H1 (cell line): ENCODE measurements around the gene SLC27A4. TPM values are rescaled to one million over a fixed set of nuclear protein-coding genes. Genes with fewer than 3 reads are reported as not detected.

Experiments used
- CEBPB ChIP-seq: IDR thresholded peaks from 2 replicates; pipeline ENCODE4 v1.6.1; 2012; ENCODE audit warnings: low read depth, low read length
- EGR1 ChIP-seq: IDR thresholded peaks from 2 replicates; pipeline ENCODE4 v1.6.1; 2011; ENCODE audit warnings: low read depth, low read length, borderline replicate concordance
- SAP30 ChIP-seq: fragments of 300-600 bp; sonication (generic); IDR thresholded peaks from 2 replicates; pipeline ENCODE4 v1.7.1; 2012; ENCODE audit warnings: low read length, moderate library complexity, mild to moderate bottlenecking, inconsistent platforms; ENCODE audit not compliant: insufficient read depth, insufficient replicate concordance
- TBP ChIP-seq: IDR thresholded peaks from 2 replicates; pipeline ENCODE4 v1.6.1; 2011; ENCODE audit warnings: low read depth, low read length, improper control_type of control experiment
- polyA plus RNA-seq, 7 experiments: library from polyadenylated mRNA; depleted of rRNA in 3 of 7; stranded (reverse) in 5 of 7; unstranded in 2 of 7; fragments of >200 nt in 5 of 7; fragments of 200-250 nt in 2 of 7; gene quantifications; 1 replicate in 5 of 7; 2 replicates in 1 of 7; 4 replicates in 1 of 7; pipeline versions ENCODE4 v1.2.1 to v1.2.3, GENCODE V29; 2011 to 2013; ENCODE audit warnings: missing spikeins in 2 of 7, mixed read lengths in 2 of 7
- total RNA-seq: library from RNA; stranded (reverse); fragmentation: NEBNext Ultra II Directional; extraction: Animal tissue kit (Norgen Biotek cat#: 25700); gene quantifications from 2 replicates; pipeline ENCODE4 v1.2.1, GENCODE V29; 2021
- TF ChIP-seq, protein P1 (sequence below): fragments of 300-600 bp; sonication (generic); IDR thresholded peaks from 2 replicates; pipeline ENCODE4 v1.7.1; 2012; ENCODE audit warnings: low read length, moderate library complexity, mild to moderate bottlenecking, inconsistent platforms; ENCODE audit not compliant: insufficient replicate concordance
- TF ChIP-seq, protein P2 (sequence below): IDR thresholded peaks from 2 replicates; pipeline ENCODE4 v1.6.1; 2012; ENCODE audit warnings: low read length, inconsistent platforms
- TF ChIP-seq, protein P3 (sequence below): IDR thresholded peaks from 2 replicates; pipeline ENCODE4 v1.6.1; 2011; ENCODE audit warnings: low read depth, mild to moderate bottlenecking, low read length; ENCODE audit not compliant: insufficient read depth

The SLC27A4 gene
- total and polyA plus RNA-seq, 2 of the 8 experiments (the other 6 are each of a cell fraction or from before 2014, with no cell fraction given) = 14.9 to 20.5 TPM

DNA sequence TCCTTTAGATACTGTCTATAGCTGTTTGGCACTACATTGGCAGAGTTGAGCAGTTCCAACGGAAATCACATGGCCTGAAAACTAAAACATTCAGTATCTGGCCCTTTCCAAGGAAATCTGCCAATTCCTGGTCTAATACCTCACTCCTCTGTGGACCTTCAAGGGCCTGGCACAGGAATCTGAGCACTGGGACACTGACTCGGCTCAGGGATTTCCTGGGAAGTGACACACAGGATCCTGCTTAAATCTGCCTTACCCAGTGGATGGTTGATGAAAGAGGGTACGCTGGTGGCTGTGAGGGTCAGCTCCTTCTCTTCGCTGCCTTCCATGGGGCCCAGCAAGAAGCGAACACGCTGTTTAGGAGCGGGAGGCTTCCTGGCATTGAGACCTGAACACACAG lies 19.0 kb upstream of the SLC27A4 start (continued):
- TF ChIP-seq, protein P1, sequence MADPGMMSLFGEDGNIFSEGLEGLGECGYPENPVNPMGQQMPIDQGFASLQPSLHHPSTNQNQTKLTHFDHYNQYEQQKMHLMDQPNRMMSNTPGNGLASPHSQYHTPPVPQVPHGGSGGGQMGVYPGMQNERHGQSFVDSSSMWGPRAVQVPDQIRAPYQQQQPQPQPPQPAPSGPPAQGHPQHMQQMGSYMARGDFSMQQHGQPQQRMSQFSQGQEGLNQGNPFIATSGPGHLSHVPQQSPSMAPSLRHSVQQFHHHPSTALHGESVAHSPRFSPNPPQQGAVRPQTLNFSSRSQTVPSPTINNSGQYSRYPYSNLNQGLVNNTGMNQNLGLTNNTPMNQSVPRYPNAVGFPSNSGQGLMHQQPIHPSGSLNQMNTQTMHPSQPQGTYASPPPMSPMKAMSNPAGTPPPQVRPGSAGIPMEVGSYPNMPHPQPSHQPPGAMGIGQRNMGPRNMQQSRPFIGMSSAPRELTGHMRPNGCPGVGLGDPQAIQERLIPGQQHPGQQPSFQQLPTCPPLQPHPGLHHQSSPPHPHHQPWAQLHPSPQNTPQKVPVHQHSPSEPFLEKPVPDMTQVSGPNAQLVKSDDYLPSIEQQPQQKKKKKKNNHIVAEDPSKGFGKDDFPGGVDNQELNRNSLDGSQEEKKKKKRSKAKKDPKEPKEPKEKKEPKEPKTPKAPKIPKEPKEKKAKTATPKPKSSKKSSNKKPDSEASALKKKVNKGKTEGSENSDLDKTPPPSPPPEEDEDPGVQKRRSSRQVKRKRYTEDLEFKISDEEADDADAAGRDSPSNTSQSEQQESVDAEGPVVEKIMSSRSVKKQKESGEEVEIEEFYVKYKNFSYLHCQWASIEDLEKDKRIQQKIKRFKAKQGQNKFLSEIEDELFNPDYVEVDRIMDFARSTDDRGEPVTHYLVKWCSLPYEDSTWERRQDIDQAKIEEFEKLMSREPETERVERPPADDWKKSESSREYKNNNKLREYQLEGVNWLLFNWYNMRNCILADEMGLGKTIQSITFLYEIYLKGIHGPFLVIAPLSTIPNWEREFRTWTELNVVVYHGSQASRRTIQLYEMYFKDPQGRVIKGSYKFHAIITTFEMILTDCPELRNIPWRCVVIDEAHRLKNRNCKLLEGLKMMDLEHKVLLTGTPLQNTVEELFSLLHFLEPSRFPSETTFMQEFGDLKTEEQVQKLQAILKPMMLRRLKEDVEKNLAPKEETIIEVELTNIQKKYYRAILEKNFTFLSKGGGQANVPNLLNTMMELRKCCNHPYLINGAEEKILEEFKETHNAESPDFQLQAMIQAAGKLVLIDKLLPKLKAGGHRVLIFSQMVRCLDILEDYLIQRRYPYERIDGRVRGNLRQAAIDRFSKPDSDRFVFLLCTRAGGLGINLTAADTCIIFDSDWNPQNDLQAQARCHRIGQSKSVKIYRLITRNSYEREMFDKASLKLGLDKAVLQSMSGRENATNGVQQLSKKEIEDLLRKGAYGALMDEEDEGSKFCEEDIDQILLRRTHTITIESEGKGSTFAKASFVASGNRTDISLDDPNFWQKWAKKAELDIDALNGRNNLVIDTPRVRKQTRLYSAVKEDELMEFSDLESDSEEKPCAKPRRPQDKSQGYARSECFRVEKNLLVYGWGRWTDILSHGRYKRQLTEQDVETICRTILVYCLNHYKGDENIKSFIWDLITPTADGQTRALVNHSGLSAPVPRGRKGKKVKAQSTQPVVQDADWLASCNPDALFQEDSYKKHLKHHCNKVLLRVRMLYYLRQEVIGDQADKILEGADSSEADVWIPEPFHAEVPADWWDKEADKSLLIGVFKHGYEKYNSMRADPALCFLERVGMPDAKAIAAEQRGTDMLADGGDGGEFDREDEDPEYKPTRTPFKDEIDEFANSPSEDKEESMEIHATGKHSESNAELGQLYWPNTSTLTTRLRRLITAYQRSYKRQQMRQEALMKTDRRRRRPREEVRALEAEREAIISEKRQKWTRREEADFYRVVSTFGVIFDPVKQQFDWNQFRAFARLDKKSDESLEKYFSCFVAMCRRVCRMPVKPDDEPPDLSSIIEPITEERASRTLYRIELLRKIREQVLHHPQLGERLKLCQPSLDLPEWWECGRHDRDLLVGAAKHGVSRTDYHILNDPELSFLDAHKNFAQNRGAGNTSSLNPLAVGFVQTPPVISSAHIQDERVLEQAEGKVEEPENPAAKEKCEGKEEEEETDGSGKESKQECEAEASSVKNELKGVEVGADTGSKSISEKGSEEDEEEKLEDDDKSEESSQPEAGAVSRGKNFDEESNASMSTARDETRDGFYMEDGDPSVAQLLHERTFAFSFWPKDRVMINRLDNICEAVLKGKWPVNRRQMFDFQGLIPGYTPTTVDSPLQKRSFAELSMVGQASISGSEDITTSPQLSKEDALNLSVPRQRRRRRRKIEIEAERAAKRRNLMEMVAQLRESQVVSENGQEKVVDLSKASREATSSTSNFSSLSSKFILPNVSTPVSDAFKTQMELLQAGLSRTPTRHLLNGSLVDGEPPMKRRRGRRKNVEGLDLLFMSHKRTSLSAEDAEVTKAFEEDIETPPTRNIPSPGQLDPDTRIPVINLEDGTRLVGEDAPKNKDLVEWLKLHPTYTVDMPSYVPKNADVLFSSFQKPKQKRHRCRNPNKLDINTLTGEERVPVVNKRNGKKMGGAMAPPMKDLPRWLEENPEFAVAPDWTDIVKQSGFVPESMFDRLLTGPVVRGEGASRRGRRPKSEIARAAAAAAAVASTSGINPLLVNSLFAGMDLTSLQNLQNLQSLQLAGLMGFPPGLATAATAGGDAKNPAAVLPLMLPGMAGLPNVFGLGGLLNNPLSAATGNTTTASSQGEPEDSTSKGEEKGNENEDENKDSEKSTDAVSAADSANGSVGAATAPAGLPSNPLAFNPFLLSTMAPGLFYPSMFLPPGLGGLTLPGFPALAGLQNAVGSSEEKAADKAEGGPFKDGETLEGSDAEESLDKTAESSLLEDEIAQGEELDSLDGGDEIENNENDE = no peak
- TF ChIP-seq CEBPB (no peak), TBP (no peak), EGR1 (no peak), SAP30 (no peak)
- TF ChIP-seq, protein P2, sequence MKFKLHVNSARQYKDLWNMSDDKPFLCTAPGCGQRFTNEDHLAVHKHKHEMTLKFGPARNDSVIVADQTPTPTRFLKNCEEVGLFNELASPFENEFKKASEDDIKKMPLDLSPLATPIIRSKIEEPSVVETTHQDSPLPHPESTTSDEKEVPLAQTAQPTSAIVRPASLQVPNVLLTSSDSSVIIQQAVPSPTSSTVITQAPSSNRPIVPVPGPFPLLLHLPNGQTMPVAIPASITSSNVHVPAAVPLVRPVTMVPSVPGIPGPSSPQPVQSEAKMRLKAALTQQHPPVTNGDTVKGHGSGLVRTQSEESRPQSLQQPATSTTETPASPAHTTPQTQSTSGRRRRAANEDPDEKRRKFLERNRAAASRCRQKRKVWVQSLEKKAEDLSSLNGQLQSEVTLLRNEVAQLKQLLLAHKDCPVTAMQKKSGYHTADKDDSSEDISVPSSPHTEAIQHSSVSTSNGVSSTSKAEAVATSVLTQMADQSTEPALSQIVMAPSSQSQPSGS = no peak
- TF ChIP-seq, protein P3, sequence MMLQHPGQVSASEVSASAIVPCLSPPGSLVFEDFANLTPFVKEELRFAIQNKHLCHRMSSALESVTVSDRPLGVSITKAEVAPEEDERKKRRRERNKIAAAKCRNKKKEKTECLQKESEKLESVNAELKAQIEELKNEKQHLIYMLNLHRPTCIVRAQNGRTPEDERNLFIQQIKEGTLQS = no peak
